ENCODE data around the gene L3HYPDH.

Gene L3HYPDH

GRCh38 chr14:59424341-59425071, 59.7 kb downstream of the L3HYPDH start:
- DNase-seq, result no peak

All from activated effector memory CD4-positive, alpha-beta T cell treated with Interleukin-2 at 50 U/mL for 16 hours (primary cell).